MM.1S (cell line): ENCODE measurements around the gene CDH1.

Source experiments
- DNase-seq: peaks from one replicate; pipeline ENCODE4 v3.0.0-alpha.2; 2015
- H2AFZ ChIP-seq: fragments of 300-600 bp; sonication (generic); 2 replicates; pipeline ENCODE4 v1.6.0; 2016; ENCODE audit warnings: antibody characterized with exemption, low read length
- H3F3A ChIP-seq: fragments of 300-600 bp; sonication (generic); 2 replicates; pipeline ENCODE4 v1.6.1; 2016; ENCODE audit warnings: mild to moderate bottlenecking, antibody characterized with exemption, low read length, moderate library complexity, mixed read lengths; ENCODE audit not compliant: insufficient read depth
- H3K27ac ChIP-seq: fragments of 300-600 bp; sonication (generic); 2 replicates; pipeline ENCODE4 v1.5.1; 2016; ENCODE audit warnings: mild to moderate bottlenecking, low read length
- H3K27me3 ChIP-seq: fragments of 300-600 bp; sonication (generic); replicated peaks from 2 replicates; pipeline ENCODE4 v1.6.0; 2016; ENCODE audit warnings: low read length; ENCODE audit not compliant: insufficient read depth
- H3K36me3 ChIP-seq: fragments of 300-600 bp; sonication (generic); replicated peaks from 2 replicates; pipeline ENCODE4 v1.6.1; 2016; ENCODE audit warnings: mild to moderate bottlenecking, low read length, mixed read lengths; ENCODE audit not compliant: insufficient read depth
- H3K4me1 ChIP-seq: fragments of 300-600 bp; sonication (generic); 2 replicates; pipeline ENCODE4 v1.6.1; 2016; ENCODE audit warnings: low read length, mixed read lengths
- H3K4me2 ChIP-seq: fragments of 300-600 bp; sonication (generic); 2 replicates; pipeline ENCODE4 v1.6.0; 2016; ENCODE audit warnings: low read depth, low read length
- H3K4me3 ChIP-seq: fragments of 300-600 bp; sonication (generic); 2 replicates; pipeline ENCODE4 v1.5.1; 2016; ENCODE audit warnings: low read length, mixed read lengths
- H3K79me2 ChIP-seq: fragments of 300-600 bp; sonication (generic); 2 replicates; pipeline ENCODE4 v1.6.1; 2016; ENCODE audit warnings: mixed run types, low read length, mixed read lengths
- H3K9ac ChIP-seq: fragments of 300-600 bp; sonication (generic); 2 replicates; pipeline ENCODE4 v1.6.1; 2016; ENCODE audit warnings: low read length, mixed read lengths
- H3K9me2 ChIP-seq: fragments of 300-600 bp; sonication (generic); replicated peaks from 2 replicates; pipeline ENCODE4 v1.6.1; 2016; ENCODE audit warnings: mild to moderate bottlenecking, low read length, mixed read lengths; ENCODE audit not compliant: insufficient read depth
- H3K9me3 ChIP-seq: fragments of 300-600 bp; sonication (generic); replicated peaks from 2 replicates; pipeline ENCODE4 v1.6.1; 2016; ENCODE audit warnings: mild to moderate bottlenecking, low read length, mixed read lengths; ENCODE audit not compliant: insufficient read depth
- H4K20me1 ChIP-seq: fragments of 300-600 bp; sonication (generic); 2 replicates; pipeline ENCODE4 v1.6.1; 2016; ENCODE audit warnings: mild to moderate bottlenecking, low read length, moderate library complexity, mixed read lengths; ENCODE audit not compliant: insufficient read depth
- EZH2 ChIP-seq: fragments of 300-600 bp; sonication (generic); optimal IDR thresholded peaks from 2 replicates; pipeline ENCODE3; 2017; ENCODE audit warnings: low read depth, mild to moderate bottlenecking, antibody characterized with exemption, low read length, mixed read lengths
- EZH2phosphoT487 ChIP-seq: fragments of 300-600 bp; sonication (generic); IDR thresholded peaks from 2 replicates; pipeline ENCODE4 v1.6.1; 2018; ENCODE audit warnings: antibody characterized with exemption, low read length
- TF ChIP-seq, protein P1 (sequence below): fragments of 300-600 bp; sonication (generic); IDR thresholded peaks from 2 replicates; pipeline ENCODE4 v1.5.1; 2016; ENCODE audit warnings: antibody characterized with exemption, low read length, mixed read lengths

CDH1 gene

GRCh38 chr16:68762996-68763756 is 26.1 kb downstream of the CDH1 start:
- no peak overlapping the region for H3K27ac ChIP-seq
- H3K4me1 ChIP-seq = peaks cover 23% of the 10 kb centered on the region
- no peaks in the 10 kb centered on the region for H3K9me3 ChIP-seq
- H3K4me2 ChIP-seq = no peak overlapping the region
- no peaks in the 10 kb centered on the region for H3K27me3 ChIP-seq
- peaks cover 3% of the 10 kb centered on the region for H3F3A ChIP-seq
- no peaks in the 10 kb centered on the region for H3K36me3 ChIP-seq
- H2AFZ ChIP-seq = no peak overlapping the region
- DNase-seq = no peak
- H3K4me3 ChIP-seq = no peak overlapping the region
- no peak overlapping the region for H3K9ac ChIP-seq
- H3K79me2 ChIP-seq = no peaks in the 10 kb centered on the region
- H4K20me1 ChIP-seq = no peaks in the 10 kb centered on the region
- no peak for TF ChIP-seq EZH2phosphoT487
- TF ChIP-seq, protein P1, sequence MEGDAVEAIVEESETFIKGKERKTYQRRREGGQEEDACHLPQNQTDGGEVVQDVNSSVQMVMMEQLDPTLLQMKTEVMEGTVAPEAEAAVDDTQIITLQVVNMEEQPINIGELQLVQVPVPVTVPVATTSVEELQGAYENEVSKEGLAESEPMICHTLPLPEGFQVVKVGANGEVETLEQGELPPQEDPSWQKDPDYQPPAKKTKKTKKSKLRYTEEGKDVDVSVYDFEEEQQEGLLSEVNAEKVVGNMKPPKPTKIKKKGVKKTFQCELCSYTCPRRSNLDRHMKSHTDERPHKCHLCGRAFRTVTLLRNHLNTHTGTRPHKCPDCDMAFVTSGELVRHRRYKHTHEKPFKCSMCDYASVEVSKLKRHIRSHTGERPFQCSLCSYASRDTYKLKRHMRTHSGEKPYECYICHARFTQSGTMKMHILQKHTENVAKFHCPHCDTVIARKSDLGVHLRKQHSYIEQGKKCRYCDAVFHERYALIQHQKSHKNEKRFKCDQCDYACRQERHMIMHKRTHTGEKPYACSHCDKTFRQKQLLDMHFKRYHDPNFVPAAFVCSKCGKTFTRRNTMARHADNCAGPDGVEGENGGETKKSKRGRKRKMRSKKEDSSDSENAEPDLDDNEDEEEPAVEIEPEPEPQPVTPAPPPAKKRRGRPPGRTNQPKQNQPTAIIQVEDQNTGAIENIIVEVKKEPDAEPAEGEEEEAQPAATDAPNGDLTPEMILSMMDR = no peak
- no peak for TF ChIP-seq EZH2
- no peaks in the 10 kb centered on the region for H3K9me2 ChIP-seq

DNA sequence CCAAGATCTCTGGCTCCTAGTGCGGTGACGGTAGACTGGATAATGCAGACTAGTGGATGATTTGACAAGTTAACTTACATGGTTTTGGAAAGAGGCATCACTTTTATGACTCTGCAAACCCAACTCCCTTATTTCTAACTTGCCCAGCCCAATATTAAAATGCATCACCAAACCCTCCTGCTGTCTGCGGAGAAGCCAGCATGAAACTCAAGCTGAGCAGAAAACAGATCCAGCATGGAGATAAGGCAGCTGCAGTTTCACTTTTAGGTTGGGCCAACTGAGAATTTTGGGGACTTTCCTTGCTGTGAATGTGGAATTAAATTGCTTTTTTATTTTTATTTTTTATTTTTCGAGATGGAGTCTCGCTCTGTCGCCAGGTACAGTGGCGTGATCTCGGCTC is 27.8 kb downstream of the CDH1 start:
- no peak overlapping the region for H3K4me2 ChIP-seq

DNA sequence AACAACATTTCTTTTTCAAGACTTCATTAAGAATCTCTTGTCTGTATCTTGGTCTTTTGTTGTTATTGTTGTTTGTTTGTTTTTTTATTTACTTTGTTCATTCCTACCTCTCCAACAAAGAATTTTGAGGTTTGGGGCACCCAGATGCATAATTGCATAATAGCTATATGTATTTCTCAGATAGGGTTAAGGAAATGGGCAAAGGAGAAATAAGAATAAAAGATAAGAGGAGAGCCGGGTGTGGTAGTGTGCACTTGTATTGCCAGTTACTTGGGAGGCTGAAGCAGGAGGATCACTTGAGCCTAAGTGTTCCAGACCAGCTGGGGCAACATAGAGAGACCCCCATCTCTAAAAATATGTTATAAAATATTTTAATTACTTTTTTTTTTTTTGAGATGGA is 30.5 kb downstream of the CDH1 start:
- H3K36me3 ChIP-seq = no peaks in the 10 kb centered on the region
- no peaks in the 10 kb centered on the region for H3F3A ChIP-seq
- H3K27me3 ChIP-seq = peaks cover 22% of the 10 kb centered on the region
- no peak overlapping the region for H3K9ac ChIP-seq
- no peaks in the 10 kb centered on the region for H4K20me1 ChIP-seq
- peaks cover 4% of the 10 kb centered on the region for H3K4me1 ChIP-seq
- no peak overlapping the region for H3K4me2 ChIP-seq
- TF ChIP-seq, protein P1 = no peak
- no peak for TF ChIP-seq EZH2
- no peak for TF ChIP-seq EZH2phosphoT487
- no peak overlapping the region for H2AFZ ChIP-seq
- no peak overlapping the region for H3K27ac ChIP-seq
- no peaks in the 10 kb centered on the region for H3K9me3 ChIP-seq
- no peak overlapping the region for H3K4me3 ChIP-seq
- DNase-seq = no peak
- H3K9me2 ChIP-seq = no peaks in the 10 kb centered on the region
- no peaks in the 10 kb centered on the region for H3K79me2 ChIP-seq

More for the DNA sequence above, 27.8 kb downstream of the CDH1 start:
- Histone ChIP-seq H3K4me3 (no peak overlapping the region), H3K27ac (no peak overlapping the region), H3K9me2 (no peaks in the 10 kb centered on the region), H3K36me3 (no peaks in the 10 kb centered on the region), H3K79me2 (no peaks in the 10 kb centered on the region), H3F3A (no peaks in the 10 kb centered on the region), H4K20me1 (no peaks in the 10 kb centered on the region), H3K4me1 (peaks cover 19% of the 10 kb centered on the region), H3K9ac (no peak overlapping the region), H2AFZ (no peak overlapping the region), H3K9me3 (no peaks in the 10 kb centered on the region), H3K27me3 (no peaks in the 10 kb centered on the region)
- TF ChIP-seq EZH2 = no peak
- TF ChIP-seq, protein P1 = no peak
- no peak for TF ChIP-seq EZH2phosphoT487
- DNase-seq = no peak
